KMS-11 (cell line): ENCODE results near the gene SMAGP.
"Not testable (repeated sequence)": the region's sequence is repeated elsewhere in the genome, so short reads cannot be mapped to it uniquely, and the experiment has no call there.

ENCODE experiments used
- H2AFZ ChIP-seq: fragments of 200-600 bp; sonication (generic); 2 replicates; pipeline ENCODE4 v1.6.1; 2016; ENCODE audit warnings: antibody characterized with exemption, mixed run types, low read depth
- H3K27ac ChIP-seq: fragments of 200-600 bp; sonication (generic); 2 replicates; pipeline ENCODE4 v1.6.1; 2016; ENCODE audit warnings: mild to moderate bottlenecking, mixed run types
- H3K27me3 ChIP-seq: fragments of 200-600 bp; sonication (generic); 2 replicates; pipeline ENCODE4 v1.6.1; 2017; ENCODE audit warnings: mild to moderate bottlenecking, low read depth, mixed run types, moderate library complexity; ENCODE audit not compliant: insufficient read depth
- H3K36me3 ChIP-seq: fragments of 200-600 bp; sonication (generic); 2 replicates; pipeline ENCODE4 v1.6.1; 2017; ENCODE audit warnings: mild to moderate bottlenecking, mixed run types; ENCODE audit not compliant: insufficient read depth
- H3K4me1 ChIP-seq: fragments of 200-600 bp; sonication (generic); 2 replicates; pipeline ENCODE4 v1.6.1; 2016; ENCODE audit warnings: mild to moderate bottlenecking, low read depth, mixed run types; ENCODE audit not compliant: poor library complexity, severe bottlenecking
- H3K4me2 ChIP-seq: fragments of 200-600 bp; sonication (generic); 2 replicates; pipeline ENCODE4 v1.7.0; 2016; ENCODE audit warnings: mild to moderate bottlenecking, mixed run types
- H3K4me3 ChIP-seq: fragments of 200-600 bp; sonication (generic); IDR thresholded peaks from 2 replicates; pipeline ENCODE4 v1.6.1; 2017; ENCODE audit warnings: low read depth, low read length, mixed read lengths; ENCODE audit not compliant: insufficient read depth
- H3K79me2 ChIP-seq: fragments of 200-600 bp; sonication (generic); 2 replicates; pipeline ENCODE4 v1.6.1; 2016; ENCODE audit warnings: low read depth, mixed run types; ENCODE audit not compliant: insufficient read depth
- H3K9ac ChIP-seq: fragments of 200-600 bp; sonication (generic); 2 replicates; pipeline ENCODE4 v1.6.1; 2016; ENCODE audit warnings: mild to moderate bottlenecking, mixed run types
- H4K20me1 ChIP-seq: fragments of 200-600 bp; sonication (generic); 2 replicates; pipeline ENCODE4 v1.6.1; 2016; ENCODE audit warnings: mild to moderate bottlenecking, mixed run types; ENCODE audit not compliant: insufficient read depth
- TF ChIP-seq, protein P1 (sequence below): fragments of 200-600 bp; sonication (generic); conservative IDR thresholded peaks from 2 replicates; pipeline ENCODE4 v1.6.1; 2017; ENCODE audit warnings: low read depth, mild to moderate bottlenecking, antibody characterized with exemption, low read length, moderate library complexity, mixed read lengths

SMAGP gene

GRCh38 chr12:51307655-51308593, 37.7 kb upstream of the SMAGP start:
- Histone ChIP-seq H2AFZ (no peak overlapping the region), H3K79me2 (no peaks in the 10 kb centered on the region), H3K9ac (no peak overlapping the region), H3K36me3 (no peaks in the 10 kb centered on the region), H3K4me1 (no peaks in the 10 kb centered on the region), H3K27me3 (no peaks in the 10 kb centered on the region), H3K27ac (no peak overlapping the region), H4K20me1 (no peaks in the 10 kb centered on the region), H3K4me3 (no peak overlapping the region), H3K4me2 (no peak overlapping the region)
- TF ChIP-seq, protein P1, sequence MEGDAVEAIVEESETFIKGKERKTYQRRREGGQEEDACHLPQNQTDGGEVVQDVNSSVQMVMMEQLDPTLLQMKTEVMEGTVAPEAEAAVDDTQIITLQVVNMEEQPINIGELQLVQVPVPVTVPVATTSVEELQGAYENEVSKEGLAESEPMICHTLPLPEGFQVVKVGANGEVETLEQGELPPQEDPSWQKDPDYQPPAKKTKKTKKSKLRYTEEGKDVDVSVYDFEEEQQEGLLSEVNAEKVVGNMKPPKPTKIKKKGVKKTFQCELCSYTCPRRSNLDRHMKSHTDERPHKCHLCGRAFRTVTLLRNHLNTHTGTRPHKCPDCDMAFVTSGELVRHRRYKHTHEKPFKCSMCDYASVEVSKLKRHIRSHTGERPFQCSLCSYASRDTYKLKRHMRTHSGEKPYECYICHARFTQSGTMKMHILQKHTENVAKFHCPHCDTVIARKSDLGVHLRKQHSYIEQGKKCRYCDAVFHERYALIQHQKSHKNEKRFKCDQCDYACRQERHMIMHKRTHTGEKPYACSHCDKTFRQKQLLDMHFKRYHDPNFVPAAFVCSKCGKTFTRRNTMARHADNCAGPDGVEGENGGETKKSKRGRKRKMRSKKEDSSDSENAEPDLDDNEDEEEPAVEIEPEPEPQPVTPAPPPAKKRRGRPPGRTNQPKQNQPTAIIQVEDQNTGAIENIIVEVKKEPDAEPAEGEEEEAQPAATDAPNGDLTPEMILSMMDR: no peak

DNA sequence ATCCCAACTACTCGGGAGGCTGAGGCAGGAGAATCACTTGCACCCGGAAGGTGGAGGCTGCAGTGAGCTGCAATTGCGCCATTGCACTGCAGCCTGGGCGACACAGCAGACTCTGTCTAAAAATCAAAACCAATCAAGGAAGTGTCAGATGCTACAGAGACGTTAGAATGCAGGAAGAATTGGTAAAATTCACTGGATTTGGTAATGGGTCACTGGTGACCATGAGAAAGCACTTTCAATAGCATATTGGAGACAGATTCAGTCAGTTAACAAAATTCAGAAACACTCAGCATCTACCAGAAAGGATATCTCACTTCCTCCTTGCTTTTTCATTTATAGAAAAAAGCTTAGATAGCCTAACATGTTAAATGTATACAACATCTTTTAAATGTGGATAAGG, 36.3 kb upstream of the SMAGP start:
- H3K27ac ChIP-seq: no peak overlapping the region
- H2AFZ ChIP-seq: no peak overlapping the region
- no peaks in the 10 kb centered on the region for H3K36me3 ChIP-seq
- H3K4me3 ChIP-seq: no peak overlapping the region
- no peaks in the 10 kb centered on the region for H3K4me1 ChIP-seq
- no peaks in the 10 kb centered on the region for H3K79me2 ChIP-seq
- H3K4me2 ChIP-seq: no peak overlapping the region
- TF ChIP-seq, protein P1: no peak
- no peak overlapping the region for H3K9ac ChIP-seq
- no peaks in the 10 kb centered on the region for H3K27me3 ChIP-seq
- H4K20me1 ChIP-seq: no peaks in the 10 kb centered on the region

GRCh38 chr12:51300768-51301167, 30.6 kb upstream of the SMAGP start:
- not testable (repeated sequence) for H3K79me2 ChIP-seq, H3K4me1 ChIP-seq, H3K36me3 ChIP-seq, H3K4me3 ChIP-seq, H2AFZ ChIP-seq, H3K27ac ChIP-seq, H3K27me3 ChIP-seq, H4K20me1 ChIP-seq, H3K4me2 ChIP-seq, H3K9ac ChIP-seq

- TF ChIP-seq, protein P1: no peak
- Histone ChIP-seq H3K27ac (no peak overlapping the region), H3K4me3 (no peak overlapping the region), H3K36me3 (no peaks in the 10 kb centered on the region), H4K20me1 (no peaks in the 10 kb centered on the region), H3K4me1 (no peaks in the 10 kb centered on the region), H3K79me2 (no peaks in the 10 kb centered on the region), H3K27me3 (no peaks in the 10 kb centered on the region), H3K9ac (no peak overlapping the region), H2AFZ (no peak overlapping the region), H3K4me2 (no peak overlapping the region)
Observed at GRCh38 chr12:51295651-51296050, 25.4 kb upstream of the SMAGP start.

- H3K9ac ChIP-seq, H3K27ac ChIP-seq, H4K20me1 ChIP-seq, H3K4me3 ChIP-seq, H3K36me3 ChIP-seq, H3K4me2 ChIP-seq, H3K27me3 ChIP-seq, H3K4me1 ChIP-seq, H3K79me2 ChIP-seq, H2AFZ ChIP-seq: not testable (repeated sequence)
Observed at GRCh38 chr12:51294097-51294496, 23.9 kb upstream of the SMAGP start.
